GM21619 (cell line): ENCODE measurements around the gene TTLL5.

Experiments used
- ATAC-seq: cut with Tn5 transposase; IDR thresholded peaks from one replicate; pipeline ENCODE4 v1.9.1; 2021; ENCODE audit not compliant: unreplicated experiment

Gene TTLL5

DNA sequence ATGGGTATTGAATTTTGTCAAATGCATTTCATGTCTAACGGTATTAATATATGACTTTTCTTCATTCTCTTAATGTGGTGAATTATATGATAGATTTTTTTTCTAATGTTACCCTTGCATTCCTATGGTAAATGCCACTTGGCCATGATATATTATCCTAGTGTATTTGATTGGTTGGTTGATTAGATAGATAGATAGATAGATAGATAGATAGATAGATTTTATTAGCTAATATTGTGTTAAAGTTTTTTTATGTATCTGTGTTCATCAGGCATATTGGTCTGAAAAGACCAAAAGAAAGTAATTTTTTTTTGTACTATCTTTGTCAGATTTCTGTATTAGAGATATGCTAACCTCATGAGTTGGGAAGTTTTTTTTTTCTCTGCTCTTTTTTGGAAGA lies 196.2 kb downstream of the TTLL5 start:
- no peak for ATAC-seq

DNA sequence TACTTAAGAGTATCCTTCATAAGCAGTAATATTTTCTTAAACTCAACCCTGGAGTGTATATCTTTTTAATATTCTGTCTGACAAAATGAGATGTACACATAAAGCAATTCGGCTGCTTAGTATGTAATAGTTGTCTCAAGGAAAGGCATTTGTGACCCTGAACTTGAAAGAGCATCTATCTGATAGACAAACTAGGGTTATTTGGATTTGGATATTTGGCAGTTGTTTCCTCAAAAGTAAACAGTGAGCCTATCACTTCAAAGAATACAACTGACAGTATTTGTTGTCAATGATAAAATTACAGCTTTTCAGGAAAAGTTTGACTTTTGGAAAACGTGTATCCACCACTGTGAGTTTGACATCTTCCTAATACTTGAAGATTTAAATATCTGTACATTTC lies 197.3 kb downstream of the TTLL5 start:
- ATAC-seq, result no peak

DNA sequence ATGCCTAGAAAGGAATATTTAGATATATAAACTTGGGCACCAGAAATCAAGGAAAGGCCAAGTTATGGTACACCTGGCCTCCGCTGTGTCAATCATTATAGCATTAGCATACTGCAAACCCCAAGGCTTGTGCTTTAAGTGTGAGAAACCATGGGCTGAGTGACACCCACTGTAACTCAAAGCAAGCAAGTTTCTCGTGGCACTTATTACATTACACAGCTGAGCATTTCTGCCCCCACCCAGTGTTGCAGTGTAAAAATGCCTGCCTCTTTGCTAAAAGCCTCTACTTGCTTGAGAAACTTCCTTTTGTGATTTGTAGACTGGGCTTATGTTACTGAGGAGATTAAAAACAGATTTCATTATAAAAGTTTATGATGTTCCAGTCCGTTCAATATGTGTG lies 198.7 kb downstream of the TTLL5 start:
- ATAC-seq, result no peak

DNA sequence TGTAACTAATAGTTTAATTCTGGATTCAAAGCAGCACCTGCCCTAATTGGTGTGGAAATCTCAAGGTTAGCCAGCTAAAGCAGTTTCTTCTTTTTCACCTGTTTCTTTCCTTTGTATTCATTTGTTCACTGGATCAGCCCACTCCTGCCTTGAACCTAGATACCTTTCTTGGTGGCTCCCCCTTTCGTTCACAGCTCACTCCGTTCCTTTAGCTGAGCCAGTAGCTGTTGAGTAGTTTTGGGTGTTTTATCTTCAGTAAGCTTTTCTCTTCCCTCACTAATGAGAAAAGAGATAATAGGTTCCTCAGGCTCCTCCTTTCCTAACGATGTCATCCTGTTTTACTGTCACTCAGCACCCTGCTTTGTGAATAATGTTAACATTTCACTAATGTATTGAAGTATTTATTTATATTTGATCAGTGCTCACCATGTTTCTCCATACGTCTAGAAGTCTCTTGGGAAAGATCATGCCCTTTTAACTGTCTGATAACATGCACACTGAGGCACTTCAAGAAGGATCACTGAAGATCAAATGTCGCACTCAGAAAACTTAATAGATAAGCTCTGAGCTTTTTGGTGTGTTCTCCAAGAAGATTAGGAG lies 199.6 kb downstream of the TTLL5 start:
- no peak for ATAC-seq

- ATAC-seq, result no peak
Observed at GRCh38 chr14:75861161-75861621, 200.1 kb downstream of the TTLL5 start.

- no peak for ATAC-seq
Observed at GRCh38 chr14:75863221-75863620, 202.2 kb downstream of the TTLL5 start.

- no peak for ATAC-seq
Observed at GRCh38 chr14:75864352-75864751, 203.3 kb downstream of the TTLL5 start.

- ATAC-seq, result no peak
Observed at GRCh38 chr14:75865531-75865930, 204.5 kb downstream of the TTLL5 start.

GRCh38 chr14:75866970-75867369 lies 205.9 kb downstream of the TTLL5 start:
- no peak for ATAC-seq

DNA sequence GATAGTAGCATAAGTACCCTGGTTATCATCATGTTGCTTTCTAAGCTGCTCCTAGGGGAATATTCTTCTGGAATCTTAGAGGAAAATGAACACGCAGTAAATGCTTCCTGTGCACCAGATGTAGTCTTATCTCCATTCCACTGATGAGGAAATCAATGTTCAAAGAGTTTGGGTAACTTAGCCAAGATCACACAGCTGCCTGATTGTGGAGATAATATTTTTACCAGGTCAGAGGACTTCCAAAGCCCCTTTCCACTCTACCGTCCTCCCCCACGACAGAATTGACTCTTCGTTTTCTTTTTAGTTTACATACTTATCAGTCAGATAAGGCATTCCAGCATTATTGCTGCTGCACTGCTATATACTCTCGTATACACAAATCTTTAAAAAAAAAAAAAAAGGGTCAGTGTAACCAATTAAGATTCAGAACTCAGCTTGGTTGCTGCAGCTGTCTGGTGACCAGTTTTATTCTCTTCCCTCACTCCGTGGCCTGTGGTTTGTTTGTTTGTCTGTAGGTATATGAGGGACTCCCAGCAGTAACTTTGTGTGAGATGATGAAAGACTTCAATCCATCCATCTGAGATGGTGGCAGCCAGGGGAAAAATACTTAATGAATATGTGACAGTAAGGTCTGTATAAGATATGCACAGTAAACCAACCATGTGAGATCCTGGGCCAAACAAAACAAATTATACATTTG lies 210.3 kb downstream of the TTLL5 start:
- no peak for ATAC-seq

GRCh38 chr14:75875958-75876357 lies 214.9 kb downstream of the TTLL5 start:
- ATAC-seq, result peak; percentile 95

GRCh38 chr14:75876530-75876929 lies 215.5 kb downstream of the TTLL5 start:
- ATAC-seq, result no peak

DNA sequence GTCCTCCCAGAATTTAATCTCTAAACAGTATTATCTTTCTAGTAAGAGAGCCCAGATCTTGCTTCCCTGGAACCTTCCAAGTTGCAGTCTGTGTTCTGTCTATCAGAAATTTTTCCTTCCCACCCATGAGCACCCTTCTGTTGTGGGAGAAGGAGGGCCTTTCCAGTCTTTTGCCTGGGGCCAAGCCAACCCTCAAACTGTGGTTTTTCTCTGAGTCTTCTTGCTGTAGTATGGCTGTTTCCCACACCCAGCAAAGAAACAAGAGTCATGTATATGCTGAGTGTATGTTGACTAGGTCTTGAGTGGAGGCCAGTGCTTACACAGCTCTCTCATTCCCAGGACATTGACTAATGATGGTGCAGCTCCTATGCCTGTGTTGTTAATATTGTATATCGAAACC lies 216.2 kb downstream of the TTLL5 start:
- no peak for ATAC-seq

- ATAC-seq, result no peak
Observed at GRCh38 chr14:75877884-75878283, 216.8 kb downstream of the TTLL5 start.

GRCh38 chr14:75879031-75879430 lies 218.0 kb downstream of the TTLL5 start:
- no peak for ATAC-seq

DNA sequence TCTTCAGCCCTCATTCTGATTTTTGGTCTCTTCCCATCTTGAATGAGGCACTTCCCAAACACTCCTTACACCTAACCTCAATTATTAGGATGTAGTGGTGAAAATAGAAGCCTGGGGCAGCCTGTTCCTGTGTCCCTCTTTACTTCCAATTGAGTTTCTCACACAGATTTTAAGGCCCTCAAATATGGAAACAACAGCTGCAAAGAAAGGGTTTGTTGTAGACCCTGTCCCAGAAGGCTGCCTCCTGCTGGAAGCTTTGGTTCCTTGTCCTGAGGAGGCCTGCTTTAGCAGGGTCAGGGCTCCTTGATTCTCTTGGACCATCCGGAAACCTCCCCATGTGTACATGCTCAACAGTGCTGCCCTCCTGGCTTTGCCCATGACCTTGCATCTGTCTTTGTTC lies 219.5 kb downstream of the TTLL5 start:
- no peak for ATAC-seq

- no peak for ATAC-seq
Observed at GRCh38 chr14:75881994-75882393, 220.9 kb downstream of the TTLL5 start.

DNA sequence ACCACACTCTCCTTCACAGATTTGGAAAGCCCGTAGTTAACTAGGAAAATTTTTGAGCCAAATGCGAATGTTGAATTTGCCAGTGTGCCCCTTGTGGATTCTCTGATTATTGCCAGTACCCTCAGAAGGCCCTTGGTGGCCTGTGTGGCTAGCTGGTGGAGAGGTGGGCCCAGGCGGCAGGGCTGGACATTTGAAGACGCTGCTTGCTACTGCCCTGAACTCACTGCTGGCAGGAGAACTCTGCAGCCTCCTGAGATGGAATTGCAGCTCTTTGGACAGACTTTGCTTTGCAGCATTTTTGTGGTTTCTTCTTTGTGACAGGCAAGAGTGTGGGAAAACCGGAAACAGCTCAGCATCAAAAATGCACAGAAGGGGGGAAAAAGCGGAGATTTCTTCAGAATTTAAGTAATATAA lies 223.2 kb downstream of the TTLL5 start:
- no peak for ATAC-seq

- ATAC-seq, result no peak
Observed at GRCh38 chr14:75885829-75886228, 224.8 kb downstream of the TTLL5 start.

GRCh38 chr14:75886636-75887348 lies 225.7 kb downstream of the TTLL5 start:
- no peak for ATAC-seq

DNA sequence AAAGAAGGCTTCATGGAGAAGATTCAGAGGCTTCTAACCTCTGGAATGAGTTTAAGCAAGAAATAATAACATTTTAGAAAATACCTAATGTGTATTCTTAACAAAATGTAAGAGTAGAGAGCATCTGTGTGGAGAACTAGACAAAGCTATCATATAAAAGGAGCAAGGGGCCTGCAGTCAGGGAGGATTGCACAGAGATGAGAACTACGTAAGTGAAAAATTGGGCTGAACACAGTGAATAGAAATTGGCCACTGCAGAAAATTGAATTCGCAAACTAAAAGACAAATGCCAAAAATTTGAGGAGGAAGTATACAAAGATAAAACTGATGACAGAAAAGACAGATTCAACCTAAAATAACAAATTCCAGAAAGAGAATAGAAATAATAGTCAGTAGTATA lies 227.9 kb downstream of the TTLL5 start:
- no peak for ATAC-seq

- no peak for ATAC-seq
Observed at GRCh38 chr14:75896341-75896740, 235.3 kb downstream of the TTLL5 start.
